ENCODE data around the gene KPNA6.
"Not testable (repeated sequence)": the region's sequence is repeated elsewhere in the genome, so short reads cannot be mapped to it uniquely, and the experiment has no call there.

The KPNA6 gene

GRCh38 chr1:32086381-32086780 lies 21.5 kb upstream of the KPNA6 start:
- H3K36me3 Mint-ChIP-seq = peaks cover 15% of the 10 kb centered on the region
- H3K9me3 Mint-ChIP-seq (ENCODE audit: low read depth); H3K27me3 Mint-ChIP-seq; H3K4me1 Mint-ChIP-seq (ENCODE audit: low read depth); H3K27ac Mint-ChIP-seq; H3K4me3 Mint-ChIP-seq: not testable (repeated sequence)

- Mint-ChIP-seq H3K4me1 (ENCODE audit: low read depth) (no peaks in the 10 kb centered on the region), H3K27ac (no peak overlapping the region), H3K27me3 (no peaks in the 10 kb centered on the region), H3K9me3 (ENCODE audit: low read depth) (no peaks in the 10 kb centered on the region), H3K36me3 (peaks cover 7% of the 10 kb centered on the region), H3K4me3 (no peak overlapping the region)
Observed at GRCh38 chr1:32091176-32091575, 16.7 kb upstream of the KPNA6 start.

GRCh38 chr1:32091591-32091990 lies 16.3 kb upstream of the KPNA6 start:
- Mint-ChIP-seq H3K36me3 (peaks cover 7% of the 10 kb centered on the region), H3K9me3 (ENCODE audit: low read depth) (no peaks in the 10 kb centered on the region), H3K27me3 (no peaks in the 10 kb centered on the region), H3K27ac (no peak overlapping the region), H3K4me1 (ENCODE audit: low read depth) (no peaks in the 10 kb centered on the region), H3K4me3 (no peak overlapping the region)

- Mint-ChIP-seq H3K27ac (no peak overlapping the region), H3K36me3 (peaks cover 7% of the 10 kb centered on the region), H3K4me3 (no peak overlapping the region), H3K4me1 (ENCODE audit: low read depth) (no peaks in the 10 kb centered on the region), H3K27me3 (no peaks in the 10 kb centered on the region), H3K9me3 (ENCODE audit: low read depth) (no peaks in the 10 kb centered on the region)
Observed at GRCh38 chr1:32094746-32095521, 12.9 kb upstream of the KPNA6 start.

- Mint-ChIP-seq H3K36me3 (peaks cover 5% of the 10 kb centered on the region), H3K4me1 (ENCODE audit: low read depth) (no peaks in the 10 kb centered on the region), H3K9me3 (ENCODE audit: low read depth) (no peaks in the 10 kb centered on the region)
Observed at GRCh38 chr1:32099426-32099825, 8.4 kb upstream of the KPNA6 start.

GRCh38 chr1:32100359-32100758 lies 7.5 kb upstream of the KPNA6 start:
- H3K27me3 Mint-ChIP-seq = no peaks in the 10 kb centered on the region
- no peak overlapping the region for H3K27ac Mint-ChIP-seq
- H3K9me3 Mint-ChIP-seq (ENCODE audit: low read depth) = no peaks in the 10 kb centered on the region
- H3K36me3 Mint-ChIP-seq = peaks cover 3% of the 10 kb centered on the region
- no peaks in the 10 kb centered on the region for H3K4me1 Mint-ChIP-seq (ENCODE audit: low read depth)
- H3K4me3 Mint-ChIP-seq = no peak overlapping the region

More at GRCh38 chr1:32099426-32099825, 8.4 kb upstream of the KPNA6 start:
- no peak overlapping the region for H3K27ac Mint-ChIP-seq
- no peaks in the 10 kb centered on the region for H3K27me3 Mint-ChIP-seq
- H3K4me3 Mint-ChIP-seq = no peak overlapping the region

GRCh38 chr1:32100807-32101708 lies 6.8 kb upstream of the KPNA6 start:
- Mint-ChIP-seq H3K4me1 (ENCODE audit: low read depth) (no peaks in the 10 kb centered on the region), H3K4me3 (no peak overlapping the region), H3K27ac (no peak overlapping the region), H3K36me3 (peaks cover 1% of the 10 kb centered on the region), H3K27me3 (no peaks in the 10 kb centered on the region), H3K9me3 (ENCODE audit: low read depth) (no peaks in the 10 kb centered on the region)

- H3K4me1 Mint-ChIP-seq (ENCODE audit: low read depth) = peaks cover 10% of the 10 kb centered on the region
- H3K9me3 Mint-ChIP-seq (ENCODE audit: low read depth) = no peaks in the 10 kb centered on the region
- no peaks in the 10 kb centered on the region for H3K27me3 Mint-ChIP-seq
- no peak overlapping the region for H3K4me3 Mint-ChIP-seq
- no peaks in the 10 kb centered on the region for H3K36me3 Mint-ChIP-seq
- H3K27ac Mint-ChIP-seq = no peak overlapping the region
Observed at GRCh38 chr1:32104127-32104526, 3.7 kb upstream of the KPNA6 start.

- Mint-ChIP-seq H3K4me3 (no peak overlapping the region), H3K9me3 (ENCODE audit: low read depth) (no peaks in the 10 kb centered on the region), H3K36me3 (no peaks in the 10 kb centered on the region), H3K4me1 (ENCODE audit: low read depth) (peaks cover 18% of the 10 kb centered on the region), H3K27ac (no peak overlapping the region), H3K27me3 (no peaks in the 10 kb centered on the region)
Observed at GRCh38 chr1:32105338-32105737, 2.5 kb upstream of the KPNA6 start.

GRCh38 chr1:32106663-32107275 lies 1.1 kb upstream of the KPNA6 start:
- H3K36me3 Mint-ChIP-seq = no peaks in the 10 kb centered on the region
- H3K27me3 Mint-ChIP-seq = no peaks in the 10 kb centered on the region
- peak overlapping the region; percentile 98 for H3K4me3 Mint-ChIP-seq
- no peaks in the 10 kb centered on the region for H3K9me3 Mint-ChIP-seq (ENCODE audit: low read depth)
- H3K27ac Mint-ChIP-seq = peak overlapping the region; percentile 23
- peaks cover 32% of the 10 kb centered on the region for H3K4me1 Mint-ChIP-seq (ENCODE audit: low read depth)

- Mint-ChIP-seq H3K27ac (peak overlapping the region; percentile 22), H3K36me3 (peaks cover 5% of the 10 kb centered on the region), H3K4me3 (peak overlapping the region; percentile 98), H3K27me3 (no peaks in the 10 kb centered on the region), H3K9me3 (ENCODE audit: low read depth) (no peaks in the 10 kb centered on the region), H3K4me1 (ENCODE audit: low read depth) (peaks cover 61% of the 10 kb centered on the region)
Observed at GRCh38 chr1:32111040-32111623, 3.3 kb downstream of the KPNA6 start.

GRCh38 chr1:32111789-32112188 lies 3.9 kb downstream of the KPNA6 start:
- Mint-ChIP-seq H3K4me3 (peak overlapping the region; percentile 98), H3K9me3 (ENCODE audit: low read depth) (no peaks in the 10 kb centered on the region), H3K27me3 (no peaks in the 10 kb centered on the region), H3K36me3 (peaks cover 5% of the 10 kb centered on the region), H3K27ac (peak overlapping the region; percentile 22), H3K4me1 (ENCODE audit: low read depth) (peaks cover 66% of the 10 kb centered on the region)

- H3K27ac Mint-ChIP-seq = peak overlapping the region; percentile 83
- no peaks in the 10 kb centered on the region for H3K27me3 Mint-ChIP-seq
- no peaks in the 10 kb centered on the region for H3K9me3 Mint-ChIP-seq (ENCODE audit: low read depth)
- peaks cover 5% of the 10 kb centered on the region for H3K36me3 Mint-ChIP-seq
- peaks cover 66% of the 10 kb centered on the region for H3K4me1 Mint-ChIP-seq (ENCODE audit: low read depth)
- peak overlapping the region; percentile 69 for H3K4me3 Mint-ChIP-seq
Observed at GRCh38 chr1:32112806-32113375, 5.0 kb downstream of the KPNA6 start.

GRCh38 chr1:32113436-32113835 lies 5.6 kb downstream of the KPNA6 start:
- Mint-ChIP-seq H3K4me3 (peak overlapping the region; percentile 33), H3K27ac (peak overlapping the region; percentile 68), H3K4me1 (ENCODE audit: low read depth) (peaks cover 69% of the 10 kb centered on the region)
- H3K9me3 Mint-ChIP-seq (ENCODE audit: low read depth); H3K27me3 Mint-ChIP-seq; H3K36me3 Mint-ChIP-seq: not testable (repeated sequence)

Measured in activated naive CD8-positive, alpha-beta T cell (primary cell).